Measurements from ENCODE around the gene TOP2A. TPM values are rescaled to one million over a fixed set of nuclear protein-coding genes. Genes with fewer than 3 reads are reported as not detected.

The TOP2A gene
- total and polyA plus RNA-seq, 3 donors from 2014 or later = 65.0 to 94.9 (median 75.3) TPM

DNA sequence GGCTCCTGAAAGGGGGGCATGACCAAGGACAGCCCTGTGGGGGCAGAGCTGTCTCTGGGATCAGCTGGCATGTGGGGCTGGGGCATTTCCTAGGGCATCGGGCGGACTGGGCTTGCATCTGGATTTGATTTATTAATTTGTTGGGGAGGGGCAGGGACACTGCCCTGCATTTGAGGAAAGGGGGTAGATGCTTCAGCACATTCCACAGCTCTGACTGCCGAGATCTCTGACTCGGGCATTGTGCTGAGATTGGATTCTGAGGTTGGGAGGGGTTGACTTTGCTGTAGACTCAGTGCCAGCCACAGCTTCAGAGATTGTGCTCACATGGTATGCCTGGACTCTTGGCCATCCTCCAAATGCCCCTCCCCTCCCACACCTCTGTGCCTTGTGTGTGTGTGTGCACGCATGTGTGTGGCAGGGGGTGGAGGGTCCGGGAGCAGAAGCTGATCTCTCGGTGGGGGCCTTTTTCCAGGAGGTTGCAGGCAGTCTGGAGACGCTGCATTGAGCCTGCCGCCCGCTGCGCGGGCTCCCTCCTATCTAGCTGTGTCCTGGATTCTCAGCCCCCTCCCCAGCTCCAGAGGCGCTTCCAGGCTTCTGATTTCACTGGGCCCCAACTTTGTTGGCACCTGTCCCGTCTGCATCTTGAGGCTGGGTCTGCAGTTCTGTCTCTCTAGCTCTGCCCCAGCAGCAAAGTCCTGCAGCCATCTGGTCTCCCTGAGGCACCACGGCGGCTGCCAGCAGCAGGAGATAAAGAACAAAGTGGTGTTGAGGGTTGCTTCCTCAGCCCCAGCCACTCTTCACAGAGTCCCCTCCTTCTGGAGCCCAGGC is 40.5 kb upstream of the TOP2A start:
- Histone ChIP-seq H3K36me3 (ENCODE audit: low read depth, missing control alignments) (no peaks in the 10 kb centered on the region), H3K27me3 (no peaks in the 10 kb centered on the region), H3K4me1 (peaks cover 41% of the 10 kb centered on the region), H3K27ac (peak overlapping the region in 1 of 2 donors; percentile 30), H3K9me3 (no peaks in the 10 kb centered on the region), H3K4me3 (no peak overlapping the region)
- TF ChIP-seq POLR2A (IDR thresholded peaks at IDR 0.05) = no peak
- TF ChIP-seq, protein P1, sequence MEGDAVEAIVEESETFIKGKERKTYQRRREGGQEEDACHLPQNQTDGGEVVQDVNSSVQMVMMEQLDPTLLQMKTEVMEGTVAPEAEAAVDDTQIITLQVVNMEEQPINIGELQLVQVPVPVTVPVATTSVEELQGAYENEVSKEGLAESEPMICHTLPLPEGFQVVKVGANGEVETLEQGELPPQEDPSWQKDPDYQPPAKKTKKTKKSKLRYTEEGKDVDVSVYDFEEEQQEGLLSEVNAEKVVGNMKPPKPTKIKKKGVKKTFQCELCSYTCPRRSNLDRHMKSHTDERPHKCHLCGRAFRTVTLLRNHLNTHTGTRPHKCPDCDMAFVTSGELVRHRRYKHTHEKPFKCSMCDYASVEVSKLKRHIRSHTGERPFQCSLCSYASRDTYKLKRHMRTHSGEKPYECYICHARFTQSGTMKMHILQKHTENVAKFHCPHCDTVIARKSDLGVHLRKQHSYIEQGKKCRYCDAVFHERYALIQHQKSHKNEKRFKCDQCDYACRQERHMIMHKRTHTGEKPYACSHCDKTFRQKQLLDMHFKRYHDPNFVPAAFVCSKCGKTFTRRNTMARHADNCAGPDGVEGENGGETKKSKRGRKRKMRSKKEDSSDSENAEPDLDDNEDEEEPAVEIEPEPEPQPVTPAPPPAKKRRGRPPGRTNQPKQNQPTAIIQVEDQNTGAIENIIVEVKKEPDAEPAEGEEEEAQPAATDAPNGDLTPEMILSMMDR (IDR thresholded peaks at IDR 0.05) = no peak
- 37 to 38% methylated on average over 10 to 12 of the region's 16 CpGs for WGBS, 2 donors
- intact Hi-C loops (cut with DNase I; ENCODE audit: low total_unique reads) = no loop called here
- DNase-seq = no peak

DNA sequence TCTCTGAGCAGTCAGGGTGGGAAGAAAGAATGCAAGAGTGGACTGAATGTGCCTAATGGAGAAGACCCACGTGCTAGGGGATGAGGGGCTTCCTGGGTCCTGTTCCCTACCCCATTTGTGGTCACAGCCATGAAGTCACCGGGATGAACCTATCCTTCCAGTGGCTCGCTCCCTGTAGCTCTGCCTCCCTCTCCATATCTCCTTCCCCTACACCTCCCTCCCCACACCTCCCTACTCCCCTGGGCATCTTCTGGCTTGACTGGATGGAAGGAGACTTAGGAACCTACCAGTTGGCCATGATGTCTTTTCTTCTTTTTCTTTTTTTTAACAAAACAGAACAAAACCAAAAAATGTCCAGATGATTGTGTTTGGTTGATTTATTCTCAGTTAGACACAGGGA is 39.7 kb upstream of the TOP2A start:
- no peak for DNase-seq
- 68 to 90% methylated on average over 3 of the region's 3 CpGs for WGBS, 2 donors
- Histone ChIP-seq H3K4me1 (peaks cover 38% of the 10 kb centered on the region), H3K9me3 (no peaks in the 10 kb centered on the region), H3K36me3 (ENCODE audit: low read depth, missing control alignments) (no peaks in the 10 kb centered on the region), H3K27ac (peak overlapping the region in 1 of 2 donors; percentile 73), H3K4me3 (no peak overlapping the region), H3K27me3 (no peaks in the 10 kb centered on the region)
- intact Hi-C loops (cut with DNase I; ENCODE audit: low total_unique reads) = no loop called here
- TF ChIP-seq, protein P1 (IDR thresholded peaks at IDR 0.05) = no peak
- no peak for TF ChIP-seq POLR2A (IDR thresholded peaks at IDR 0.05)

DNA sequence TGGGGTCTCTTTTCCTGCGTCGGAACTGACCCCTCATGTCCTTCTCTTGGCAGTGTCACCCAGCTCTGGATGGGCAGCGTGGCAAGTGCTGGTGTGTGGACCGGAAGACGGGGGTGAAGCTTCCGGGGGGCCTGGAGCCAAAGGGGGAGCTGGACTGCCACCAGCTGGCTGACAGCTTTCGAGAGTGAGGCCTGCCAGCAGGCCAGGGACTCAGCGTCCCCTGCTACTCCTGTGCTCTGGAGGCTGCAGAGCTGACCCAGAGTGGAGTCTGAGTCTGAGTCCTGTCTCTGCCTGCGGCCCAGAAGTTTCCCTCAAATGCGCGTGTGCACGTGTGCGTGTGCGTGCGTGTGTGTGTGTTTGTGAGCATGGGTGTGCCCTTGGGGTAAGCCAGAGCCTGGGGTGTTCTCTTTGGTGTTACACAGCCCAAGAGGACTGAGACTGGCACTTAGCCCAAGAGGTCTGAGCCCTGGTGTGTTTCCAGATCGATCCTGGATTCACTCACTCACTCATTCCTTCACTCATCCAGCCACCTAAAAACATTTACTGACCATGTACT is 38.8 kb upstream of the TOP2A start:
- no peak overlapping the region for H3K4me3 ChIP-seq
- peaks cover 38% of the 10 kb centered on the region for H3K4me1 ChIP-seq
- no peaks in the 10 kb centered on the region for H3K27me3 ChIP-seq
- intact Hi-C loops (cut with DNase I; ENCODE audit: low total_unique reads) = no loop called here
- no peak for DNase-seq
- TF ChIP-seq, protein P1 (IDR thresholded peaks at IDR 0.05) = no peak
- TF ChIP-seq POLR2A (IDR thresholded peaks at IDR 0.05) = no peak
- WGBS, 2 donors = 50 to 51% methylated on average over 8 to 10 of the region's 16 CpGs
- H3K27ac ChIP-seq = peak overlapping the region in 1 of 2 donors; percentile 73
- H3K9me3 ChIP-seq = no peaks in the 10 kb centered on the region
- no peaks in the 10 kb centered on the region for H3K36me3 ChIP-seq (ENCODE audit: low read depth, missing control alignments)

DNA sequence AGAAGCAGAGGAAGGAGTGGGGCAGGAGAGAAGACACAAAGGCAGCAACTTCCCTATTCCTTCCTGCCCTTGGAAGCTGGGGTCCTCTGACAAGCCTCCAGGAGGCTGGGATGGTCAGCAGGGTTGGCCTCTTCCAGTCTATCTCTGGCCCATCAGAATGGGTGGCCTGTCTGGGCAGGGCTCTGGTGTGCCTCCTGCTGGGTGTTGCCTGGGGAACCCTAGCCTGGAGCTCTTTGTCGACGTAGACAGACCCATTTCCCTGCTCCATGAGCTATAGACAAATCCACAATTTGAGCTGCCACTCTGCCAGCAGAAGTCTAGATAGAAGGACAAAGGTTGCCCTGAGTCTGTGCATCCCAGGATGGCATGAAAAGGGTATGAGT is 36.9 kb upstream of the TOP2A start:
- no peaks in the 10 kb centered on the region for H3K36me3 ChIP-seq (ENCODE audit: low read depth, missing control alignments)
- no peak for TF ChIP-seq POLR2A (IDR thresholded peaks at IDR 0.05)
- TF ChIP-seq, protein P1 (IDR thresholded peaks at IDR 0.05) = no peak
- H3K9me3 ChIP-seq = no peaks in the 10 kb centered on the region
- WGBS, 2 donors = 71 to 84% methylated on average over 2 of the region's 2 CpGs
- no peaks in the 10 kb centered on the region for H3K27me3 ChIP-seq
- no peak for DNase-seq
- H3K27ac ChIP-seq = no peak overlapping the region
- intact Hi-C loops (cut with DNase I; ENCODE audit: low total_unique reads) = no loop called here
- H3K4me1 ChIP-seq = peaks cover 46% of the 10 kb centered on the region
- no peak overlapping the region for H3K4me3 ChIP-seq

Data from testis (tissue), 3 donors.